HEK293 (cell line): ENCODE data around the gene IBA57.

ENCODE experiments used
- CTCF ChIA-PET: fragments of 350-600 bp; formaldehyde crosslinking; extraction: SDS; loops from one replicate; lab custom pipeline; 2021; ENCODE audit warnings: antibody characterized with exemption; lab: Yijun Ruan, JAX
- POLR2A ChIA-PET: fragments of 300-600 bp; formaldehyde crosslinking; extraction: SDS; loops from one replicate; lab custom pipeline; 2020; ENCODE audit warnings: antibody characterized with exemption, inconsistent platforms; lab: Yijun Ruan, JAX
- H3K27ac ChIP-seq: fragments of 200-500 bp; sonication (Bioruptor generic); 2 replicates; pipeline ENCODE4 v1.5.1; 2014; ENCODE audit warnings: low read depth, low read length, control low read depth, inconsistent platforms; ENCODE audit errors: extremely low read depth
- H3K36me3 ChIP-seq, 2 experiments: fragments of 200-500 bp in 1 of 2; sonication (Bioruptor generic) in 1 of 2; 1 replicate in 1 of 2; 2 replicates in 1 of 2; pipeline ENCODE4 v1.5.1; 2014 to 2017; ENCODE audit warnings: inconsistent platforms in 2 of 2, low read length in 2 of 2; ENCODE audit not compliant: control insufficient read depth in 2 of 2, insufficient read depth in 1 of 2
- H3K4me1 ChIP-seq: fragments of 200-500 bp; sonication (Bioruptor generic); 2 replicates; pipeline ENCODE4 v1.5.1; 2014; ENCODE audit warnings: mild to moderate bottlenecking, low read length, inconsistent platforms; ENCODE audit not compliant: control insufficient read depth, insufficient read depth
- H3K4me3 ChIP-seq: 2 replicates; pipeline ENCODE4 v1.5.1; 2011; ENCODE audit warnings: low read depth, mild to moderate bottlenecking, control low read depth, low read length, moderate library complexity
- H3K9me3 ChIP-seq: fragments of 200-500 bp; sonication (Bioruptor generic); 2 replicates; pipeline ENCODE4 v1.5.1; 2014; ENCODE audit warnings: low read depth, low read length, inconsistent platforms; ENCODE audit not compliant: control insufficient read depth, insufficient read depth
- EGR2 ChIP-seq: fragments of 450-650 bp; formaldehyde crosslinking; IDR thresholded peaks from 2 replicates; pipeline ENCODE4 v1.5.1; 2016; ENCODE audit warnings: low read depth, missing biosample characterization, missing genetic modification characterization
- SCRT2 ChIP-seq: fragments of 450-650 bp; formaldehyde crosslinking; IDR thresholded peaks from 2 replicates; pipeline ENCODE4 v1.5.1; 2016; ENCODE audit warnings: missing biosample characterization, missing genetic modification characterization
- YY2 ChIP-seq: fragments of 450-650 bp; formaldehyde crosslinking; IDR thresholded peaks from 2 replicates; pipeline ENCODE4 v1.5.1; 2016; ENCODE audit warnings: missing biosample characterization, missing genetic modification characterization
- ZBTB17 ChIP-seq: fragments of 450-650 bp; formaldehyde crosslinking; IDR thresholded peaks from 2 replicates; pipeline ENCODE4 v1.5.1; 2016; ENCODE audit warnings: missing biosample characterization, missing genetic modification characterization
- ZBTB7A ChIP-seq: fragments of 450-650 bp; formaldehyde crosslinking; IDR thresholded peaks from 2 replicates; pipeline ENCODE4 v1.5.1; 2016; ENCODE audit warnings: low read depth, missing biosample characterization, missing genetic modification characterization
- ZNF146 ChIP-seq: fragments of 450-650 bp; formaldehyde crosslinking; IDR thresholded peaks from 2 replicates; pipeline ENCODE4 v1.5.1; 2016; ENCODE audit warnings: missing biosample characterization, missing genetic modification characterization
- ZNF16 ChIP-seq: fragments of 450-650 bp; formaldehyde crosslinking; IDR thresholded peaks from 2 replicates; pipeline ENCODE4 v1.5.1; 2016; ENCODE audit warnings: low read depth, missing biosample characterization, missing genetic modification characterization
- ZNF24 ChIP-seq: fragments of 450-650 bp; formaldehyde crosslinking; IDR thresholded peaks from 2 replicates; pipeline ENCODE4 v1.5.1; 2016; ENCODE audit warnings: missing biosample characterization, missing genetic modification characterization
- ZNF248 ChIP-seq: fragments of 450-650 bp; formaldehyde crosslinking; IDR thresholded peaks from 2 replicates; pipeline ENCODE4 v1.5.1; 2017; ENCODE audit warnings: missing biosample characterization, missing genetic modification characterization
- ZNF302 ChIP-seq: fragments of 450-650 bp; formaldehyde crosslinking; IDR thresholded peaks from 2 replicates; pipeline ENCODE4 v1.5.1; 2016; ENCODE audit warnings: missing biosample characterization, missing genetic modification characterization, low read depth
- ZNF555 ChIP-seq: fragments of 450-650 bp; formaldehyde crosslinking; conservative IDR thresholded peaks from 2 replicates; pipeline ENCODE4 v1.5.1; 2017; ENCODE audit warnings: missing biosample characterization, mild to moderate bottlenecking, missing genetic modification characterization, inconsistent platforms
- ZNF558 ChIP-seq: fragments of 450-650 bp; formaldehyde crosslinking; IDR thresholded peaks from 2 replicates; pipeline ENCODE4 v1.5.1; 2016; ENCODE audit warnings: missing biosample characterization, missing genetic modification characterization
- ZNF776 ChIP-seq: fragments of 450-650 bp; formaldehyde crosslinking; IDR thresholded peaks from 2 replicates; pipeline ENCODE4 v1.5.0; 2017; ENCODE audit warnings: missing biosample characterization, missing genetic modification characterization, borderline replicate concordance
- ZNF843 ChIP-seq: fragments of 450-650 bp; formaldehyde crosslinking; IDR thresholded peaks from 2 replicates; pipeline ENCODE4 v1.5.1; 2016; ENCODE audit warnings: missing biosample characterization, missing genetic modification characterization
- TF ChIP-seq, protein P1 (sequence below): fragments of 450-650 bp; formaldehyde crosslinking; IDR thresholded peaks from 2 replicates; pipeline ENCODE4 v1.5.1; 2016; ENCODE audit warnings: missing biosample characterization, missing genetic modification characterization, borderline replicate concordance
- TF ChIP-seq, protein P2 (sequence below): fragments of 450-650 bp; formaldehyde crosslinking; IDR thresholded peaks from 2 replicates; pipeline ENCODE4 v1.5.1; 2017; ENCODE audit warnings: missing biosample characterization, missing genetic modification characterization
- TF ChIP-seq, protein P3 (sequence below): fragments of 450-650 bp; formaldehyde crosslinking; IDR thresholded peaks from 2 replicates; pipeline ENCODE4 v1.5.1; 2016; ENCODE audit warnings: missing biosample characterization, missing genetic modification characterization
- TF ChIP-seq, protein P4 (sequence below): fragments of 450-650 bp; formaldehyde crosslinking; conservative IDR thresholded peaks from 2 replicates; pipeline ENCODE4 v1.5.1; 2016; ENCODE audit warnings: low read depth, missing biosample characterization, missing genetic modification characterization
- TF ChIP-seq, protein P5 (sequence below): fragments of 450-650 bp; formaldehyde crosslinking; IDR thresholded peaks from 2 replicates; pipeline ENCODE4 v1.5.1; 2016; ENCODE audit warnings: missing biosample characterization, missing genetic modification characterization
- TF ChIP-seq, protein P6 (sequence below): fragments of 450-650 bp; formaldehyde crosslinking; IDR thresholded peaks from 2 replicates; pipeline ENCODE4 v1.5.1; 2016; ENCODE audit warnings: missing biosample characterization, missing genetic modification characterization

Gene IBA57

DNA sequence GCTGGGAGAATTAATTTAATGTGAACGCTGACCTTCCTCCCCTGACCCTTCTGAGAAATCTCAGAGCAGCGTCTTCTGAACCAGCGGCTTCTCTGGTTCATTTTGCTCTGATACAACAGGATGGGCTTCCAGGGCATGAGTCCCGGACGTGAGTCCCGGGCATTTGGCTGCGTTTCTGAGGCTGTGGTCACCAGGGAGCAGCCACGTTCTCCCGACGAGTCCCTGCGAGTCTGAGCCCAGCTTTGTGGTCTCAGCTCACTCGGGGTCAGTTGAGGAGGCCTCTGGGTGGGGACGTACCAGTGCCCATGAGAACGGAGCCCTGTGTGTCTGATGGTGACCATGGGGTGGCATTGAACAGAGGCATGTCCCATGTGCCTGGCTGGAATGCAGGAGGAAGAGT lies 24.6 kb downstream of the IBA57 start:
- Histone ChIP-seq H3K9me3 (no peaks in the 10 kb centered on the region), H3K4me3 (no peak overlapping the region), H3K27ac (no peak overlapping the region), H3K36me3 (no peaks in the 10 kb centered on the region), H3K4me1 (no peaks in the 10 kb centered on the region)
- CTCF ChIA-PET = interaction anchor here (1.9 kb wide), 1 partner anchor 10 kb away, joined by 9 read pairs; no protein-coding TSS in a partner anchor
- TF ChIP-seq ZNF16 (tag by site-specific recombination) = no peak
- TF ChIP-seq, protein P1, sequence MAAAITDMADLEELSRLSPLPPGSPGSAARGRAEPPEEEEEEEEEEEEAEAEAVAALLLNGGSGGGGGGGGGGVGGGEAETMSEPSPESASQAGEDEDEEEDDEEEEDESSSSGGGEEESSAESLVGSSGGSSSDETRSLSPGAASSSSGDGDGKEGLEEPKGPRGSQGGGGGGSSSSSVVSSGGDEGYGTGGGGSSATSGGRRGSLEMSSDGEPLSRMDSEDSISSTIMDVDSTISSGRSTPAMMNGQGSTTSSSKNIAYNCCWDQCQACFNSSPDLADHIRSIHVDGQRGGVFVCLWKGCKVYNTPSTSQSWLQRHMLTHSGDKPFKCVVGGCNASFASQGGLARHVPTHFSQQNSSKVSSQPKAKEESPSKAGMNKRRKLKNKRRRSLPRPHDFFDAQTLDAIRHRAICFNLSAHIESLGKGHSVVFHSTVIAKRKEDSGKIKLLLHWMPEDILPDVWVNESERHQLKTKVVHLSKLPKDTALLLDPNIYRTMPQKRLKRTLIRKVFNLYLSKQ (tag by site-specific recombination) = no peak
- no peak for TF ChIP-seq ZNF776 (tag by site-specific recombination)
- no peak for TF ChIP-seq SCRT2 (tag by site-specific recombination)
- POLR2A ChIA-PET = no interaction called here

DNA sequence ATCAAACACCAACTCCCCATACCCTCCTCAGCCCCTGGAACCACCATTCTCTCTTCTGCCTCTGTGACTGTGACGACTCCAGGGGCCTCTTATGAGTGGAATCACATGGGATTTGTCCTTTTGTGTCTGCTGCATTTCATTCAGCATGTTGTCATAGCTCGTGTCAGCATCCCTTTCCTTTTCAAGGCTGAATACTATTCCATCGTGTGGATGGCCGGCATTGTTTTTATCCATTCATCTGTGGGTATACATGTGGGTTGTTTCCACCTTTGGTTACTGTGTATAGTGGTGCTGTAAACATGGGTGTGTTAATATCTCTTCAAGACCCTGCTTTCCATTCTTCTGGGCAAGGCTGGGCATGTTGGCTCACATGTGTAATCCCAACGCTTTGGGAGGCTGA lies 25.2 kb downstream of the IBA57 start:
- Histone ChIP-seq H3K4me3 (no peak overlapping the region), H3K4me1 (no peaks in the 10 kb centered on the region), H3K27ac (no peak overlapping the region), H3K36me3 (no peaks in the 10 kb centered on the region), H3K9me3 (no peaks in the 10 kb centered on the region)
- TF ChIP-seq ZNF555 (no peak), ZNF146 (tag by site-specific recombination) (peak; percentile 99), EGR2 (tag by site-specific recombination) (no peak)
- TF ChIP-seq, protein P2, sequence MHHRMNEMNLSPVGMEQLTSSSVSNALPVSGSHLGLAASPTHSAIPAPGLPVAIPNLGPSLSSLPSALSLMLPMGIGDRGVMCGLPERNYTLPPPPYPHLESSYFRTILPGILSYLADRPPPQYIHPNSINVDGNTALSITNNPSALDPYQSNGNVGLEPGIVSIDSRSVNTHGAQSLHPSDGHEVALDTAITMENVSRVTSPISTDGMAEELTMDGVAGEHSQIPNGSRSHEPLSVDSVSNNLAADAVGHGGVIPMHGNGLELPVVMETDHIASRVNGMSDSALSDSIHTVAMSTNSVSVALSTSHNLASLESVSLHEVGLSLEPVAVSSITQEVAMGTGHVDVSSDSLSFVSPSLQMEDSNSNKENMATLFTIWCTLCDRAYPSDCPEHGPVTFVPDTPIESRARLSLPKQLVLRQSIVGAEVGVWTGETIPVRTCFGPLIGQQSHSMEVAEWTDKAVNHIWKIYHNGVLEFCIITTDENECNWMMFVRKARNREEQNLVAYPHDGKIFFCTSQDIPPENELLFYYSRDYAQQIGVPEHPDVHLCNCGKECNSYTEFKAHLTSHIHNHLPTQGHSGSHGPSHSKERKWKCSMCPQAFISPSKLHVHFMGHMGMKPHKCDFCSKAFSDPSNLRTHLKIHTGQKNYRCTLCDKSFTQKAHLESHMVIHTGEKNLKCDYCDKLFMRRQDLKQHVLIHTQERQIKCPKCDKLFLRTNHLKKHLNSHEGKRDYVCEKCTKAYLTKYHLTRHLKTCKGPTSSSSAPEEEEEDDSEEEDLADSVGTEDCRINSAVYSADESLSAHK (tag by site-specific recombination) = no peak
- TF ChIP-seq, protein P3, sequence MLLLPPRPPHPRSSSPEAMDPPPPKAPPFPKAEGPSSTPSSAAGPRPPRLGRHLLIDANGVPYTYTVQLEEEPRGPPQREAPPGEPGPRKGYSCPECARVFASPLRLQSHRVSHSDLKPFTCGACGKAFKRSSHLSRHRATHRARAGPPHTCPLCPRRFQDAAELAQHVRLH = peak; percentile 79; the same call in 1 of the 2 replicates
- POLR2A ChIA-PET = no interaction called here
- CTCF ChIA-PET = interaction anchor here (0.7 kb wide), 1 partner anchor 1773 kb away, joined by 3 read pairs; no protein-coding TSS in a partner anchor

DNA sequence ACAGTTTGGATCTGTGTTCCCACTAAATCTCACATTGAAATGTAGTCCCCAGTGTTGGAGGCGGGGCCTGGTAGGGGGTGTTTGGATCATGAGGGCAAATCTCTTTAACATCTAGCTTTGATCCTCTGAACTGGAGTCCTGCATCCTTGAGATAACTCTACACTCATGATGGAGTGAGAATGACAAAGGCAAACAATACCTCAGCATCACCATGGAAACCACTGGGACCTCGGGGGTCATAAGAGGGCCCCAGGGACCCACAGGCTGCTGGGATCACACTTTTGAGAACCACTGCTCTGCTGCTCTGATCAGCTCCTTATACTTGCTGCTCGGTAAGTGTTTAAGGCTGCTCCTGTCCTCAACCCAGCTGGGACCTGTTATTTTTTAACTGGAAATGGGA lies 28.8 kb downstream of the IBA57 start:
- ChIA-PET CTCF (interaction anchor here (0.6 kb wide), 1 partner anchor 9 kb away, joined by 3 read pairs; no protein-coding TSS in a partner anchor), POLR2A (interaction anchor here (0.8 kb wide), 1 partner anchor 20 kb away, joined by 3 read pairs; no protein-coding TSS in a partner anchor)
- Histone ChIP-seq H3K4me1 (no peaks in the 10 kb centered on the region), H3K9me3 (no peaks in the 10 kb centered on the region), H3K4me3 (no peak overlapping the region), H3K27ac (no peak overlapping the region), H3K36me3 (no peaks in the 10 kb centered on the region)
- TF ChIP-seq ZNF302 (tag by site-specific recombination) = no peak
- no peak for TF ChIP-seq ZNF843
- TF ChIP-seq ZNF24 (tag by site-specific recombination) = no peak
- TF ChIP-seq ZNF248 = no peak
- no peak for TF ChIP-seq ZBTB7A
- TF ChIP-seq, protein P4, sequence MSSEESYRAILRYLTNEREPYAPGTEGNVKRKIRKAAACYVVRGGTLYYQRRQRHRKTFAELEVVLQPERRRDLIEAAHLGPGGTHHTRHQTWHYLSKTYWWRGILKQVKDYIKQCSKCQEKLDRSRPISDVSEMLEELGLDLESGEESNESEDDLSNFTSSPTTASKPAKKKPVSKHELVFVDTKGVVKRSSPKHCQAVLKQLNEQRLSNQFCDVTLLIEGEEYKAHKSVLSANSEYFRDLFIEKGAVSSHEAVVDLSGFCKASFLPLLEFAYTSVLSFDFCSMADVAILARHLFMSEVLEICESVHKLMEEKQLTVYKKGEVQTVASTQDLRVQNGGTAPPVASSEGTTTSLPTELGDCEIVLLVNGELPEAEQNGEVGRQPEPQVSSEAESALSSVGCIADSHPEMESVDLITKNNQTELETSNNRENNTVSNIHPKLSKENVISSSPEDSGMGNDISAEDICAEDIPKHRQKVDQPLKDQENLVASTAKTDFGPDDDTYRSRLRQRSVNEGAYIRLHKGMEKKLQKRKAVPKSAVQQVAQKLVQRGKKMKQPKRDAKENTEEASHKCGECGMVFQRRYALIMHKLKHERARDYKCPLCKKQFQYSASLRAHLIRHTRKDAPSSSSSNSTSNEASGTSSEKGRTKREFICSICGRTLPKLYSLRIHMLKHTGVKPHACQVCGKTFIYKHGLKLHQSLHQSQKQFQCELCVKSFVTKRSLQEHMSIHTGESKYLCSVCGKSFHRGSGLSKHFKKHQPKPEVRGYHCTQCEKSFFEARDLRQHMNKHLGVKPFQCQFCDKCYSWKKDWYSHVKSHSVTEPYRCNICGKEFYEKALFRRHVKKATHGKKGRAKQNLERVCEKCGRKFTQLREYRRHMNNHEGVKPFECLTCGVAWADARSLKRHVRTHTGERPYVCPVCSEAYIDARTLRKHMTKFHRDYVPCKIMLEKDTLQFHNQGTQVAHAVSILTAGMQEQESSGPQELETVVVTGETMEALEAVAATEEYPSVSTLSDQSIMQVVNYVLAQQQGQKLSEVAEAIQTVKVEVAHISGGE = no peak
- TF ChIP-seq YY2 (tag by site-specific recombination) = no peak
- no peak for TF ChIP-seq ZBTB17 (tag by site-specific recombination)
- TF ChIP-seq, protein P5, sequence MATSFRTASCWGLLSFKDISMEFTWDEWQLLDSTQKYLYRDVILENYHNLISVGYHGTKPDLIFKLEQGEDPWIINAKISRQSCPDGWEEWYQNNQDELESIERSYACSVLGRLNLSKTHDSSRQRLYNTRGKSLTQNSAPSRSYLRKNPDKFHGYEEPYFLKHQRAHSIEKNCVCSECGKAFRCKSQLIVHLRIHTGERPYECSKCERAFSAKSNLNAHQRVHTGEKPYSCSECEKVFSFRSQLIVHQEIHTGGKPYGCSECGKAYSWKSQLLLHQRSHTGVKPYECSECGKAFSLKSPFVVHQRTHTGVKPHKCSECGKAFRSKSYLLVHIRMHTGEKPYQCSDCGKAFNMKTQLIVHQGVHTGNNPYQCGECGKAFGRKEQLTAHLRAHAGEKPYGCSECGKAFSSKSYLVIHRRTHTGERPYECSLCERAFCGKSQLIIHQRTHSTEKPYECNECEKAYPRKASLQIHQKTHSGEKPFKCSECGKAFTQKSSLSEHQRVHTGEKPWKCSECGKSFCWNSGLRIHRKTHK = no peak
- TF ChIP-seq, protein P6, sequence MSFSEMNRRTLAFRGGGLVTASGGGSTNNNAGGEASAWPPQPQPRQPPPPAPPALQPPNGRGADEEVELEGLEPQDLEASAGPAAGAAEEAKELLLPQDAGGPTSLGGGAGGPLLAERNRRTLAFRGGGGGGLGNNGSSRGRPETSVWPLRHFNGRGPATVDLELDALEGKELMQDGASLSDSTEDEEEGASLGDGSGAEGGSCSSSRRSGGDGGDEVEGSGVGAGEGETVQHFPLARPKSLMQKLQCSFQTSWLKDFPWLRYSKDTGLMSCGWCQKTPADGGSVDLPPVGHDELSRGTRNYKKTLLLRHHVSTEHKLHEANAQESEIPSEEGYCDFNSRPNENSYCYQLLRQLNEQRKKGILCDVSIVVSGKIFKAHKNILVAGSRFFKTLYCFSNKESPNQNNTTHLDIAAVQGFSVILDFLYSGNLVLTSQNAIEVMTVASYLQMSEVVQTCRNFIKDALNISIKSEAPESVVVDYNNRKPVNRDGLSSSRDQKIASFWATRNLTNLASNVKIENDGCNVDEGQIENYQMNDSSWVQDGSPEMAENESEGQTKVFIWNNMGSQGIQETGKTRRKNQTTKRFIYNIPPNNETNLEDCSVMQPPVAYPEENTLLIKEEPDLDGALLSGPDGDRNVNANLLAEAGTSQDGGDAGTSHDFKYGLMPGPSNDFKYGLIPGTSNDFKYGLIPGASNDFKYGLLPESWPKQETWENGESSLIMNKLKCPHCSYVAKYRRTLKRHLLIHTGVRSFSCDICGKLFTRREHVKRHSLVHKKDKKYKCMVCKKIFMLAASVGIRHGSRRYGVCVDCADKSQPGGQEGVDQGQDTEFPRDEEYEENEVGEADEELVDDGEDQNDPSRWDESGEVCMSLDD (tag by site-specific recombination) = no peak
- TF ChIP-seq ZNF558 = no peak
